T-helper 22 cell (primary cell): ENCODE measurements around the gene NISCH.

Experiments
- DNase-seq: peaks from one replicate; pipeline ENCODE4 v3.0.0-alpha.2; 2020; ENCODE audit warnings: low read depth

NISCH gene

GRCh38 chr3:52527732-52528585 lies 72.6 kb downstream of the NISCH start:
- no peak for DNase-seq

- DNase-seq: no peak
Observed at GRCh38 chr3:52528586-52529375, 73.4 kb downstream of the NISCH start.

DNA sequence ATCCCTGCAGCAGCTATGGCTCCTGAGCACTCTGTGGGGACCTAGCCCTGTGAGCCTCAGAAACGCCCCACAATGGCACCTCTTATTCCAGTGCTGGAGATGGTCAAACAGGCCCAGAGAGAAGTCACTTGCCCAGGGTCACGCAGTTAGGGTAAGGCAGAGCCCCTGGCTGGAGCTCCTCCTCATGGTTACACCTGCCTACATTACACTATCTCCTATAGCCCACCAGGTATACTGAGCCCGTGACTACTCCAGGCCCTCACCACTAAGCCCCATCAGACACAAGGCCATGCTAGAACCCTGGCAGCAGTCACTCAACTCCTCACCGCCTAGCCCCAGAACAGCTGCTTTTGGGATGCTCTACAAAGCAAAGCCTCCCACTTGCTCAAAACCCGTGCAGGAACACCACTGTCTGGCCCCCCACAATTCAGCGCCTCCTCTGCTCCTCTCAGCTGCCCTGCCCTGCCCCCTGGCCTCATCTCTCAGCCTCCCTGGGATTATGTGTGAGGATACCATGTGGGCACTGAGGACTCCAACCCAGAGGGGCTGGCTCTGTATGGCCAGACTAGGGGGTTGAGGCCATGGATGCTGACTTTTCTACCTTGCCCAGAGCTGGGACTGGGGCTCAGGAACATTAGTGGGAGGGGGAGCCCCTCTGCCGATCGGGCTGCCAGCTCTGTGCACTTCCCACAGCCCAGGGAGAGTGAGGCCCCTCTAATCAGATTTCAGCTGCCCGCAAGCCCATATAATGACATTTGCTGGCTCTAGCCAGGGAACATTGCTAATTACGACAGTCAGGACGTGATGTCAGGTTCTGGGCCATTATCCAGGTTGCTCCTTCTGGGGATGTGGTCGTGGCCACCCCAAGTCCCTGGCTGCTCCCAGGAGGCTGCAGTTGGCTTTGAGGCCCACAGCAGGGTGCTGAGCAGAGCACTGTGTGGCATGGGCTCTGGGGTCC lies 74.3 kb downstream of the NISCH start:
- DNase-seq: no peak

DNA sequence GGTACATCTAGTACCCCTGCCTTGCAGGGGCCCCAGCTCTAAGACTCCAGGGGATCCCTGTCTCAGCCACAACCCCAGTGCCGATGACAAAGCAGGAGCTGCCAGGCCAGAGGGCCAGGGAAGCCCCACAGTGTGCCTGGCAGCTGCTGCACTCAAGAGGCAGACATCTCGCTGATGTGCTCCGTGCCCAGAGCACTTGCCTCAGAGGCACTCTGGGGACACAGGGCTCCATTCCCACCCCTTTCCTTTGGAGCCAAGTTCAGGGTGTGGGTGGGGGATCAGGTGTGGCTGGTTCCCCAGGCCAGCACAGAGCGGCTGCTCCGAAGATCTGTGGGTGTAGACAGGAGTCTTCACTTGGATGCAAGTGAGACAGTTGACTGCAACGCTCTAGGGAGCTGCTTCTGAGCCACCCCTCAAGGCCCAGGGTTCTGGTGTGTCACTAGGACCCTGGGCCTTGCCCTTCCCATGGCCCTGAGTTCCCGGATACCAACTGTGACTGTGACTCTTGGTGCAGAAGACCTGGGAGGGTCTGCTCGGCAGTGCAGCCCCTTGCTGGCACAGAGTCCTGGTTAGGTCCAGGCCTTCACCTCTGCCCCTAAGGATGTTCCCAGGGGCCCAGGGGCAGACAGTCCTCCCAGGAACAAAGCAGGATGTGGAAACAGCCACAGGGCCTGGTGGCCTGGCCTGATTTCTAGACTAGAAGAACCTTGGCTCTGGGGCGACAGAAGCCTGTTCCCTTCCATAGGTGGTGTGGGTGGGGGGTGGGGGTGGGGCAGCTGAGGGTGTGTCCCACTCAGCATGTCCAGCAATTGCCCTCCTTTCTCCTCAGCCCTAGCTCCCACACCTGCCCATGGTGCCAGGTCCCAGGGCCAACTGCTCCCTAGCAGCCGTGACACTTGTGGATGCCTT lies 75.8 kb downstream of the NISCH start:
- no peak for DNase-seq

- DNase-seq: no peak
Observed at GRCh38 chr3:52531860-52532516, 76.6 kb downstream of the NISCH start.

- DNase-seq: no peak
Observed at GRCh38 chr3:52532517-52532837, 77.1 kb downstream of the NISCH start.

GRCh38 chr3:52532838-52533622 lies 77.6 kb downstream of the NISCH start:
- DNase-seq: no peak

DNA sequence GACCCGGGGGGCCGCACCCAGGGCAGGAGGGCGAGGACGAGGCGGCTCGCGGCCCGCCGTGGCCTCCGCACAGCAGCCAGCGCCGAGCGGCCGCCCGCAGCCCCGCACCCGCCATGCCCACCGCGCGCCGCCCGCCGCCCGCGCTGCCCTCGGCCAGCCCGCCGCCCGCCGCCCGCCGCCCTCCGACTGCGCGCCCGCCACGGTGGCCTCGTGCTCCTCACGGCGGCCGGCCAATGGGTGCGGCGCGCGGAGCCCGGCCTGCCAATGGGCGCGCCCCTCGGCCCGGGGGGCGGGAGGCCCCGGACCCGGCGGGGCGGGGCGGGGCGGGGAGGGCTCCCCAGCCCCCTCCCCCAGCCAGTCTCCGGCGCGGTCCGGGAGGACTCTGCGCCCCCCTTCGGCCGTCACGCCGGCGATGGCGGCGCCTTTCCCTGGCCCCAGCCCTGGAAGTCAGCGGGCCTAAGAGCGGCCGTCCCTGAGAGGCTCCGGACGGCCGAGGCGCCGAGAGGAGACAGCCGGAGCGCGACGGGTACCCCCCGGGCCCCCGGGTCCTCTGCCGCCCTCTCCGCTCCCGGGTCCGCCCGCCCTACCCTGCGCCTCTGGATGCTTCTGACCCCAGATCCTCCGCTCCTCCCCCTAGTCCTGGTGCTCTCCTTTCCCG lies 78.3 kb downstream of the NISCH start, which contains the start of gene NT5DC2:
Gene NT5DC2 (minus strand): TSS at position 235 of the 658 bp plus-strand sequence. CDS start 120 bp downstream, at position 115.
- DNase-seq: peak; percentile 55

GRCh38 chr3:52534281-52535183 lies 79.1 kb downstream of the NISCH start:
- DNase-seq: no peak

GRCh38 chr3:52535411-52536111 lies 80.2 kb downstream of the NISCH start:
- DNase-seq: no peak

GRCh38 chr3:52536112-52536368 lies 80.6 kb downstream of the NISCH start:
- DNase-seq: no peak

DNA sequence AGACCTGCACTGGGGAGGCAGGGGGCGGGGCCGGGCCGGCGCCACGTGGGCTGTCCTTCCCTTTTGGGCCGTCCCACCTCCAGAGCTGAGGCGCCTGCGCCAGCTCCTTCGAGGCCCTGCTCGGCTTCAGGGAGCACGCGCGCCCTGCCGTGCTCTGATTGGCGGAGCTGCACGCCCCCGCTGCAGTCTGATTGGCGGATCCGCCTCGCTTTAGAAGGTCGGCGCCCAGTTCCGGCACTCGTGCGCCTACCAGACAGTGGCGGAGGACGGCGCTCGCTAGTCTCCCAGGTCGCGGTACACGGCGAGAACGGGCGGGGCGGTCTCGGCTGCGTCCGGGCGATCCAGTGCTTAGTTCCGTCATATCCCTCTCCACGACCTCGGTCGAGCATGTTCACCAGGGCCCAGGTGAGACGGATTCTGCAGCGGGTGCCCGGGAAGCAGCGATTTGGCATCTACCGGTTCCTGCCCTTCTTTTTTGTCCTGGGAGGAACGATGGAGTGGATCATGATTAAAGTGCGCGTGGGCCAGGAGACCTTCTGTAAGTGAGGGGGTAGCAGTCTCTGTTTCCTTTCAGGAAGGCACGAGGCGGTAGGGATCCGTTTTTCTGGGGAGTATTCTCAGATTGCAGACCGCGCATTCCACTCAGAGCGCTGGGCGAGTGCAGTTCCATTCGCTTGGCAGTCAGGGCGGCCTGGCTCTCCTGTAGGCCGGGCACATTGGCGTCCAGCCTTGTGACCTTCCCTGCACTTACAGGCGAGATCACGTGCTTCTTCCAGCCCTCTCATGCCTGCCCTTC lies 81.2 kb downstream of the NISCH start, which contains the start of gene UQCC5:
Gene UQCC5 (plus strand): TSS at position 237 of the 796 bp plus-strand sequence. CDS start 151 bp downstream, at position 388.
- DNase-seq: peak; percentile 95

DNA sequence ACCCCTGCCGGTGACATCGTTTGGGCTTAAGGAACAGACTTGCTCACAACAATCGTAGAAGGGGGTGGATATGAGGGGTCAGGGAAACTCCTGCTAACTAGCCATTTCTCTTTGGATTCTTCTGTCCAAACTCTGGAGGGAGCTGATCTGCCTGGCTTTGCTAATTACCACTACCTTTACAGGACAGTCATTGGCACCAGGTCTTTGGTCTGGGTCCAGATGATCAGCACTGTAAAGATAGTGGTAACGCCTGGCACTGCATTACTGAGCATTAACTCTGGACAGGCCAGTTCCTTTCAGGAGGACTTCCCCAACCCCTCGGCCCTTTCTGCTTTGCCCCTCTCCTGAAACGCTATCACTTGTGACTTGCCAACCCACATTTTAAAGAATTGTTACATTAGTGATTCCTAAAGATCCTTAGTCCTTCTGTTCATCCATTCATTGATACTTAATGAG lies 81.8 kb downstream of the NISCH start:
- no peak for DNase-seq

GRCh38 chr3:52537726-52538421 lies 82.5 kb downstream of the NISCH start:
- DNase-seq: no peak

DNA sequence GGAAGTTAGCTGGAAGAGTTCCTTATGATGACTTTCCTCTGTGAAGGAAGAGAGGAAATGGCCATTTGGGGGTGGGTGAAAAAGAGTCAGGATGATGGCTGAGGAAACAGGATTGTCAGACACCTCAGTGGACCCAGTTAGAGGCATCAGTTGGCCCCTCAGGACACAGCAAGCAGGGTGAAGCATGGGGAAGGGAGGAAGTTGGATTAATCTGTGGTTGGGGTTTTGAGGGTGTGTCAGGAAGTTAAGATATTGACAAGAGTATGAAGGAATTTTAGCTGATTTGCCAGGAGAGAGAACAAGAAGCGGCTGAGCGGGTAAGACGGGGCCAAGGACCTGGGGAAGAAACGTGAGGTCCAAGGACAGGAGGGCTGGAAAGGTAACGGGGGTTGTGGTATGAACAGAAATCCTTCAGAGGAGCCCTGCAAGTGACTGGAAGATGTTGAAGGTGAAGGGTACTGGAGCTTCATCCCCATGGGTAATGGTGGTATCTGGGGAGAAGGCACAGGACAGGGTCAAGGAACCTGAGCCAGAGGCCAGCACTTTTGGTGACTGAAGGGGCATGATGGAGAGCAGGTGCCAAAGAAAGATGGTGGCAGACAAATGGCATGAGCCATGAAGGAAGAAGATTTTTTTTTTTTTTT lies 83.7 kb downstream of the NISCH start:
- DNase-seq: no peak
